Cardiac septum (tissue), 1 donor: Measurements from ENCODE around the gene FOXL2NB. TPM values are rescaled to one million over a fixed set of nuclear protein-coding genes. Genes with fewer than 3 reads are reported as not detected.

Experiments
- DNase-seq: peaks from one replicate; pipeline ENCODE4 v3.0.0-alpha.2; 2020; ENCODE audit warnings: low spot score
- intact Hi-C: fragments of 100-400 bp; cut with DNase I; formaldehyde crosslinking; loops from one replicate; pipeline ENCODE4 v1.14.0; 2022
- total RNA-seq: library from RNA; stranded (reverse); fragmentation: NEBNext Ultra II Directional; extraction: Animal tissue kit (Norgen Biotek cat#: 25700); gene quantifications from one replicate; pipeline ENCODE4 v1.2.1, GENCODE V29; 2021
- donor health status: DM: no; HTN: no; CAD: no.

FOXL2NB gene
- total RNA-seq, 1 donor from 2014 or later: not detected

DNA sequence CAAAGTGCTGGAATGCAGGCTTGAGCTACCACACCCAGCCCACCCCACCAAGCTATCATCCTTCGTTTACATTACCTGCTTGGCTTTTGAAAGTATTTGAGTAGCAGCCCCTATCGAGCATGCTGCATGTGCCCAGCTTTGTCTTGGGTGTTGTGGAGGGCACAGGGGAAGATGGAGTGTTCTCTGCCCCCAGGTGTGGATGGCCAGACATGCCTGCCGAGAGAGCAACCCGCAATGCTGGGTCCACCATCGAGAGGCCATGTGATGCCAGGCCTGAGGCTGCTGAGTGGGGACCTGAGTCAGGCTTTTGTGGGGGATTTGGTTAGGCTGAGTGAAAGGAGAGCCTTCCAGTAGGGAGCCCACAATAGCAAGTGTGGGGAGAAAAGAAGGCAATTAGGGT lies 25.9 kb downstream of the FOXL2NB start:
- intact Hi-C loops: no loop called here
- DNase-seq: peak; percentile 57

DNA sequence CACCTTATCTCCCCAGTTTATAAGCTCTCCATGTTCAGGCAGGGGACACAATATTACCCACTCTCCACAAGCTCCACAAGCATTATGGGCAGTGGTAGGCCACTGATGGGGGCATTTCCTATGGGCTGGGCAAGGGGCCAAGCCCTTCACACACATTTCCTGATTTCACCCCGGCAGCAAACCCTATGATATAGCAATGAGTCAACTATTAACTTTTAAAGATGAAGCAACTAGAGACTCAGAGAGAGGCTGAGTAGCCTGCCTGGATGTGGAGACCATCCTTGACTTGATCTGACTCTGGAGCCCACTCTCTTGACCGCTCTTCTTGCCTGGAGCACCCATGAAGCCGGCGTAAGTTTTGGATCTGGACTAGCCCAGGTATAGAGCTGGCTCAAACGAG lies 27.4 kb downstream of the FOXL2NB start:
- intact Hi-C loops: no loop called here

DNA sequence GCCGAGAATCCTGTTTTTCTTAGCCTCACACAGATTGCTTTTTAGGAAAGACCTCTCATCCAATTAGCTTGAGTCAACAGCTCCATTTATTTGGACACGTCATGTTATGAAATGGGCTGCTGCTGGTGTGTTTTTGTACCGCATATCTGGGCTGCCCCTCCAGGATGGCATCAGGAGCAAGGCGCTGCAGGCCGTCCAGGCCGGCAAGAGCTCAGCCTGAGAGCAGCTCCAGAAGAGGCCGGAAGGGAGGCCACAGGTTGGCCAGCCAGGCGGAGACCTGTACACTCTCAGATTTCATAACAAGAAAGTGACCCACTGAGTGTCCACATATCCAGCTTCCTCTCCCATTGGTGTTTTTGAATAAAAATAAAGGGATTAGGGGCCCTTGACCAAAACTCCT lies 28.3 kb downstream of the FOXL2NB start:
- DNase-seq: peak; percentile 14
- intact Hi-C loops: loop anchor here (5.0 kb wide), 1 partner anchor 38 kb away; no protein-coding TSS in a partner anchor

More for the DNA sequence above, 27.4 kb downstream of the FOXL2NB start:
- peak; percentile 31 for DNase-seq

DNA sequence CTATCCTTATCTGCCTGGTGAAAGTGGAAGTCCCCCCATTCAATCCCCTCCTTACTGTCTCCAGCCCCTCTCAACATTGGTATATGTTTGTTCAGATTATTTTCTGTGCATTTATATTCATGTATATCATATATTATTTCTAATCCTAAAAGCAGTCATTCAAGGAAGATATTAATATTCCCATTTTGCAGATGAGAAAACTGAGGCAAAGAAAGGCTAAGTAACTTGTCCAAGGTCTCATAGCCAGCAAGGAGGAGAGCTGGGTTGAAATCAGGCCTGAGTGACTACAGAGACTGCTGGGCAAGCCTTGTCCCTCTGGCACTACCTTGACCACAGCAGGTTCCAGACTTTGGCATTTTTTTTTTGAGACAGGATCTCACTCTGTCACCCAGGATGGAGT lies 29.0 kb downstream of the FOXL2NB start:
- DNase-seq: no peak
- intact Hi-C loops: loop anchor here (5.0 kb wide), 1 partner anchor 39 kb away; no protein-coding TSS in a partner anchor

DNA sequence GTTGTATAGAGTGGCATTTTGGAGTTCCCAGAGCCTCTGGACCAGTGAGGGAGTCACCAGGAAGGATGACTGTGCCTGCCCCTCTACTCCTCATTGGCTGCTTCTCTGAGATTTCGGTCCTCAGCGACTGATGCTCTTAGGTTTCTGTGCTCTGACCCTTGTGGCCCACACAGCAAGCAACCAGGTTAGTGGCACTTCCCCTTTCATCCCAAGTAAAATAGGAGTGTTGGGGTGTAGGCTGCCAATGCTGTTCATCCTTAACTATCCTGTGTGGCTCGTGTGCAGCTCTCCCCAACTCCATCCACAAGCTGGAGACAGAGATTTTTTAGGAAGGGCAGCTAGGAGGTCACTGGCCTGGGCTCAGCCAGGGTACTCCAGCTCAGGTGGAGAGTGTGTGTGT lies 37.8 kb downstream of the FOXL2NB start:
- no peak for DNase-seq
- intact Hi-C loops: no loop called here

DNA sequence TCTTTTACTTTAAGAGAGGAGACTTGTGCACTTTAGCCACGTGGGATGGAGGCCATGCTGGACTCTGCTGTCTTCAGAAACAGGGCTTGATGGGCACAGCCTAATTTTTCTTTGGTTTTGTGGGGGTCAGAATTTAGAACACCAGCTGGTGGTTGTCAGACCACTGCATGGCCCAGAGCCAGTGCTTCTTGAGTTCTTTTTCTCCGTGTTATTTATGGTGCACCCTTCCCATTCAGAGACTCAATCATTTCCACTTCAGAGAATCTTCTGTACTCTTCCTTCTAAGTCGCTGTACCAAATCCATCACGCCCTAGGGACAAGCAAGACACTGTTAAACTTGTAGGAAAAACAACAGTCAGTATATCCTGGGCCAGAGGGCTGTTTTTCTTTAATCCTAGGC lies 38.9 kb downstream of the FOXL2NB start:
- DNase-seq: no peak
- intact Hi-C loops: no loop called here

DNA sequence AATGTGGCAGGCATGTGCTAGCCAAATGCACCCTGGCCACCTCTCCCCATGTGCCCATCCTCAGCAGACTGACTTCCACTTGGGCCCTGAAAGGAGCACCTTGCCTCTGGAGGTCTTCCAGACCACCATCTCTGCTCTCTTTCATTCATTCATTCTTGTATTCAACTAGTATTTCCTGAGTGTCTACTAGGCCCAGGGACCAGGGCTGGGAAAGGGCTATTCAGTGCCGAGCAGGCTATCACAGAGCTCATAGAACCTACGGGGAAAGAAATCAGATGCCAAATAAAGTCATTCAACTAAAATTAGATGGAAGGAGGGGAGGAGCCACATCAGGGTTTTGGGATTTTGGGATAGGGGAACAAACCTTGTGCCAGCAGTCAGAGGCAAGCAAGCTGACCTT lies 40.2 kb downstream of the FOXL2NB start:
- intact Hi-C loops: no loop called here
- no peak for DNase-seq

DNA sequence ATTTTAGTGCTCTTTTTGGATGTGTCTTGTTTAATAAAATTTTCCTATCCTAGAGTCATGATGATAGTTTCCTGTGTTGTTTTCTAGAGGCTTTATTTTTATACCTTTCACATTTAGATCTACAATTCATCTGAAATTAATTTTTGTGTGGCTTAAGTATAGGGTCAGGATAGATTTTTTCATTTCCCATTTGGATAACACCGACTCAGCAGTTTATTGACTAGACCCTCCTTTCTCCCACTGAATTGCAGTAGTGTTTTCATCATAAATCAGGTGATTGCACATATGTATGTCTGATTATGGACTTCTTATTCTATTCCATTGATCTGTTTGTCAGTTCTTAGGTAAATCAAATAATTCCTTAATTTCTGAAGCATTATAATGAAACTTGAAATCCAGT lies 48.7 kb downstream of the FOXL2NB start:
- intact Hi-C loops: no loop called here
- no peak for DNase-seq

Other genes with a start within 250 kb of the FOXL2NB start
- gene PIK3CB, start 112.3 kb upstream of the FOXL2NB start, total RNA-seq: 26.1 TPM
- 0.11 TPM for gene FOXL2, start 80 bp upstream of the FOXL2NB start, total RNA-seq
- gene PRR23A, start 59.1 kb downstream of the FOXL2NB start, total RNA-seq: not detected
- gene PRR23B, start 73.7 kb downstream of the FOXL2NB start, total RNA-seq: not detected
- gene PRR23C, start 97.7 kb downstream of the FOXL2NB start, total RNA-seq: not detected